Melanocyte of skin (primary cell): ENCODE data around the gene MINPP1. TPM values are rescaled to one million over a fixed set of nuclear protein-coding genes. Genes with fewer than 3 reads are reported as not detected.

Experiments
- total RNA-seq, 2 donors: library from RNA; depleted of rRNA; stranded (reverse); fragments of >200 nt; gene quantifications; 2 replicates each; pipeline ENCODE4 v1.2.3, GENCODE V29; 2012

Gene MINPP1, protein sequence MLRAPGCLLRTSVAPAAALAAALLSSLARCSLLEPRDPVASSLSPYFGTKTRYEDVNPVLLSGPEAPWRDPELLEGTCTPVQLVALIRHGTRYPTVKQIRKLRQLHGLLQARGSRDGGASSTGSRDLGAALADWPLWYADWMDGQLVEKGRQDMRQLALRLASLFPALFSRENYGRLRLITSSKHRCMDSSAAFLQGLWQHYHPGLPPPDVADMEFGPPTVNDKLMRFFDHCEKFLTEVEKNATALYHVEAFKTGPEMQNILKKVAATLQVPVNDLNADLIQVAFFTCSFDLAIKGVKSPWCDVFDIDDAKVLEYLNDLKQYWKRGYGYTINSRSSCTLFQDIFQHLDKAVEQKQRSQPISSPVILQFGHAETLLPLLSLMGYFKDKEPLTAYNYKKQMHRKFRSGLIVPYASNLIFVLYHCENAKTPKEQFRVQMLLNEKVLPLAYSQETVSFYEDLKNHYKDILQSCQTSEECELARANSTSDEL
- 10 to 100 TPM; 31.3 to 57.9 TPM for total RNA-seq

GRCh38 chr10:87504640-87505365 lies at the start of gene MINPP1:
Gene MINPP1, plus strand, starts transcription at chr10:87504893. Its CDS starts 23 bp downstream, at chr10:87504916.

Other genes with a start within 250 kb of the MINPP1 start
- gene NUTM2D, start 147.1 kb upstream of the MINPP1 start, total RNA-seq: 1 to 10 TPM; 2.3 to 2.8 TPM
- gene PAPSS2, start 155.0 kb downstream of the MINPP1 start, total RNA-seq: 10 to 100 TPM; 10.3 to 10.7 TPM